GM18508 (cell line): Measurements from ENCODE around the gene CRELD2.

Source experiments
- ATAC-seq: cut with Tn5 transposase; IDR thresholded peaks from one replicate; pipeline ENCODE4 v1.9.1; 2021; ENCODE audit warnings: moderate number of reproducible peaks; ENCODE audit not compliant: insufficient read depth, unreplicated experiment

The CRELD2 gene, protein sequence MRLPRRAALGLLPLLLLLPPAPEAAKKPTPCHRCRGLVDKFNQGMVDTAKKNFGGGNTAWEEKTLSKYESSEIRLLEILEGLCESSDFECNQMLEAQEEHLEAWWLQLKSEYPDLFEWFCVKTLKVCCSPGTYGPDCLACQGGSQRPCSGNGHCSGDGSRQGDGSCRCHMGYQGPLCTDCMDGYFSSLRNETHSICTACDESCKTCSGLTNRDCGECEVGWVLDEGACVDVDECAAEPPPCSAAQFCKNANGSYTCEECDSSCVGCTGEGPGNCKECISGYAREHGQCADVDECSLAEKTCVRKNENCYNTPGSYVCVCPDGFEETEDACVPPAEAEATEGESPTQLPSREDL

DNA sequence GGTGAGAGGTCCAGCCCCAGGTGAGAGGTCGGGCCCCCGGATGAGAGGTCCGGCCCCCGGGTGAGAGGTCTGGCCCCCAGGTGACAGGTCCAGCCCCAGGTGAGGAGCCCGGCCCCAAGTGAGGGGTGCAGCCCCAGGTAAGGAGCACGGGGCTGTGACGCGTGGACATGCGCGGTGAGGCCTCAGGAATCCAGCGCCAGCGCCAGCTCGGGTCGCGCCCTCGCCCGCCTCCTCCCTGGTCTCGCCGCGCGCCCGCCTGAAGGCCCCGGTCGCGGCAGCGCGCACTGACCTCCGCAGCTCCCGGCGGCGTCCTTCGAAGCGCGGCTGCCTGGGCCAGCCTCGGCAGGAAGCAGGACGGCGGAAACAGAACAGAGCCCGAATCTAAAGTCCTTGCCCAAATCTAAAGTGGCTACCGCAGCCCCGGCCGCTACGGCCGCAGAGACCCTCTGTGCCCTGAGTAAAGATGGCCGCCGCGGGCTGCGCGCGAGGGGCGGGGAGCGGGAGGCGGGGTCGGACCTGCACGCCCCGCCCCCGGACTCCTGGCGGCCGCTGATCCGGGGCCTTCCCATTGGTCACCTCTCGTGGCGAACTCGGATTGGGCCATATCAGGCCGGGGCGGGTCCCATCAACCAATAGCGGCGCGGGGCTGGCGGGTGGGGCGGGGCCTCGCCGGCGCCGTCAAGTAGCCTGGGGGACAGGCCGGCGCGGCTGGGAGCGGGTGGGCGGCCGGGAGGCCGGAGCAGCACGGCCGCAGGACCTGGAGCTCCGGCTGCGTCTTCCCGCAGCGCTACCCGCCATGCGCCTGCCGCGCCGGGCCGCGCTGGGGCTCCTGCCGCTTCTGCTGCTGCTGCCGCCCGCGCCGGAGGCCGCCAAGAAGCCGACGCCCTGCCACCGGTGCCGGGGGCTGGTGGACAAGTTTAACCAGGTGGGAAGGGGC is at the start of gene CRELD2, which contains the start of gene ALG12:
CRELD2 (plus strand) TSS at position 661 of the 937 bp plus-strand sequence; CDS start at position 797, 136 bp downstream.
ALG12 (minus strand) TSS at position 465 of the 937 bp plus-strand sequence. CDS start 4,673 bp downstream, outside the sequence.
- ATAC-seq: peak; percentile 55

DNA sequence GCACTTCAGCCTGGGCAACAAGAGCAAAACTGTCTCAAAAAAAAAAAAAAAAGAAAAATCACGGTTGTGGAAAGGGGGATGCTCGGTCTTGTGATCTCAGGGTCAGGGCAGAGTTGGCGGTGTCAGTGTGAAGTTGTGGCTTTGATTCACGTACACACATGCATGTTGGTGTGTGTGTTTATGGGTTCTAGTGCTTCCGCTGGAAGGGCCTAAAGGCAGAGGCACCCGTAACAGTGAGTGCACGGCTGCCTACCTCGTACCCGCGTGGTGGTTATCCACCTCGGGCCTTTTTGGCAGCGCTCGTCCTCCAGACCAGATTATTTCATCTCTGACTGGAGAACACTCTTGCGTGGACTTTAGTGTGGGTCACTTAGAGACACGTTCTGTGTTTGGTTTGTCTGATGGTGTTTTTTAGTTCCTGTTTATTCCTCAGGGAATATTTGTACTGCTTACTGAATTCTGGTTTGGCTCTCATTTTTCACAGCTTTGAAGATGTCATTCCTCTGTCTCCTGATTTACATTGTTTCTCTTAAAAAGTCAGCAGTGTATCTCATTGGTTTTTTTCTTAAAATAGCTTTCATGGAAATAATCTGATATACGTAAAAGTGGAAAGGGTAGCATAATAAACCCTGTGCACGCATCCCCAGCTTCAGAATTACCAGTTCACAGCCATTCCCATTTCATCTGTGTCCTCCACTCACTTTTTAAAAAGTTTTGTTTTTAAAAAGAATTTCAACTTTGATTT is 49.2 kb upstream of the CRELD2 start:
- ATAC-seq: no peak

DNA sequence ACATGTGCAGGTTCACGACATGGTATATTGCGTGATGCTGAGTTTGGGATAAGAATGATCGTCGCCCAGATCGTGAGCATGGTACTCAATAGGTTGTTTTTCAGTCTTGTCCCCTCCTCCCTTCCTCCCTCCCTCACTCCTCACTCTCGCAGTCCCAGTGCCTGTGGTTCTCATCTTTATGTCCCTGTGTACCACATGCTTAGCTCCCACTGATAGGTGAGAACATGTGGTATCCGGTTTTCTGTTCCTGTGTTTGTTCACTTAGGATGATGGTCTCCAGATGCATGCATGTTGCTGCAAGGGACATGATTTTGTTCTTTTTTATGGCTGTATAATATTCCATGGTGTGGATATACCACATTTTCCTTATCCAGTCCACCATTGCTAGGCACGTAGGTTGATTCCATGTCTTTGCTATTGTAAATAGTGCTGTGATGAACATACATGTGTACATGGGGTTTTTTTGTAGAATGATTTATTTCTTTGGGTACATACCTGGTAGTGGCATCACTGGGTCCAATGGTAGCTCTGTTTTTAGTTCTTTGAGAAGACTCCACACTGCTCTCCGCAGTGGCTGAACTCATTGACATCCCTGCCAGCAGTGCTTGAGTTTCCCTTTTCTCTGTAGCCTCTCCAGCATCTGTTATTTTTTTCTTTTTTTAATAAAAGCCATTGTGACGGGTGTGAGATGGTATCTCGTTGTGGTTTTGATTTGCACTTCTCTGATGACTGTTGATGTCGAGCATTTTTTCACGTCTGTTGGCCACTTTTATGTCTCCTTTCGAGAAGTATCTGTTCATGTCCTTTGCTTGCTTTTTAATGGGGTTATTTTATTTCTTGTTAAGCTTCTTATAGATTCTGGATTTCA is 48.4 kb upstream of the CRELD2 start:
- ATAC-seq: no peak

DNA sequence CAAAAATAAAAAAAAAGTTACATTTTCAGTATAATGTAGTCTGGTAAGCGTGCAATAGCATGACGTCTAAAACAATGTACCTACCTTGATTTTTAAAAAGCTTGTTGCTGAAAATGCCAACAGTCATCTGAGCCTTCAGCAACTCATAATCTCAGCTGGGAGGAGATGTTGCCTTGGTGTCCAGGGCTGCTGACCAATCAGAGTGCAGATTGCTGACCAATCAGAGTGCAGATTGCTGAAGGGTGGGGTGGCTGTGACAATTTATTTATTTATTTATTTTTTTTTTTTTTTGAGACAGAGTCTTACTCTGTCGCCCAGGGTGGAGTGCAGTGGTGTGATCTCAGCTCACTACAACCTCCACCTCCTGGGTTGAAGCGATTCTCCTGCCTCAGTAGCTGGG is 47.0 kb upstream of the CRELD2 start:
- no peak for ATAC-seq

DNA sequence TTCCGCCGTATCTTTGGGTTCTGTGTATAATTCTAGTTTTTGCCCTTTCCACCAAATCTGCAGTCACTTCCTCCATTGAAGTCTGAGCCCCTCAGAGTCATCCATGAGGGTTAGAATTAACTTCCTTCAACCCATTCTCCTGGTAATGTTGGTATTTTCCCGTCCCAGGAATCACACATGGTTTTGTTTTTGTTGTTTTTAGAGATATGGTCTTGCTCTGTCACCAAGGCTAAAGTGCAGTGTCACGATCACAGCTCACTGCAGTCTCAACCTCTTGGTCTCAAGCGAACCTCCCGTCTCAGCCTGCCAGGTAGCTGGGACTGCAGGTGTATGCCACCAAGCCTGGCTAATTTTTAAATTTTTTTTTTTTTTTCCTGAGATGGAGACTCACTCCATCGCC is 46.1 kb upstream of the CRELD2 start:
- no peak for ATAC-seq

DNA sequence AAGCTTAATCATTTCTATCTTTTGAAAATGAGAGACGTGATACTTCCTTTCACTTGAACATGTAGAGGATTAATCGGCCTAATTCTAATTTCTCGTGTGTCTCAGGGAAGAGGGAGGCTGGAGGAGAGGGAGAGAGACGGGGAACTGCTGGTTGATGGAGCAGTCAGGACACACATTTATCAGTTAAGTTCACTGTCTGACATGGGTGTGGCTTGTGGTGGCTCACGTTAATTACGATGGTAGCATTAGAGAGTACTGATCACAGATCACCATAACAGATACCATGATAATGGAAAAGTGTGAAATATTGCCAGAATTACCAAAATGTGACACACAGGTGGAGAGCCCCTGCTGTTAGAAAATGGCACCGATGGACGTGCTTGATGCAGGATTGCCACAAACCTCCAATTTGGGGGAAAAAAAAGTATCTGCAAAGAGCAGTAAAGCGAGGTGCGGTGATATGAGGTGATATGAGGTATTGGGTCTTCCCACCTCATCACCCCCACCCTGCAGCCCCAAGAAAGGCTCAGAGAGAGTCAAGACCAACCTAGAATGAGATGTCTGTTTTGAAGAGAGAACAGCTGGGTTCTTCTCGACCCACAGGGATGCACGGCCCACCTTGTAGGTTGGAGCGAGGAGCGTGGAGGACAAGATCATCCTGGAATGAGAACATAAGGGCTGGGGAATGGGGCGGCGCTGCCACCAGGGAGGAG is 45.0 kb upstream of the CRELD2 start:
- ATAC-seq: no peak

DNA sequence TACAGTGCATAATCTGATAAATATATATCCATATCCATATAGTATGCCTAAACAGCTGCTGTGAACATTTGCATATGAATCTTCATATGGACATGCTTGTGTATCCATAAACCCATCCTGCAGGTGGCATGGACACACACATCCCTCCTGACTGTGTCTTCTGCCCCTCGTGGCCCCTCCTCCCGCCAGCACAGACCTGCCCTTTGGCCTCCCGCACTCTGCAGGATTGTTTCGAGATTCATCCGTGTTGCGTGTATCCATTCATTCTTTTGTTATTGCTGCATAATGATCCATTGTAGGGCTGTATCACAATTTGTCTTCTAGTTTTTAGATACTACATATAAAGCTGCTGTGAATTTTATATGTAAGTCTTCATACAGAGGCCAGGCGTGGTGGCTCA is 40.8 kb upstream of the CRELD2 start:
- no peak for ATAC-seq

DNA sequence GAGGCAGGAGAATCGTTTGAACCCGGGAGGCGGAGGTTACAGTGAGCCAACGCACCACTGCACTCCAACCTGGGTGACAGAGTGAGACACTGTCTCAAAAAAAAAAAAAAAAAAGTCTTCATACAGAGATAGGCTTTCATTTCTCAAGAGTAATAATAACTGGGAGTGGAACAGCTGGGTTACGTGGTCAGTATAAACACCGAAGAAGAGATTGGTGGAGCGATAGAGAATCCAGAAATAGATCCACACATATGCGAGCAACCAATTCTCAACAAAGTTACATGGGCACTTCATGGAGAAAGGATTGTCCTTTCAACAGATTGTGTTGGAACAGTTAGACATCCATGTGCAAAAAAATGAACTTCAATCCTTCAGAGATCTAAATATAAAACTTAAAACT is 40.2 kb upstream of the CRELD2 start:
- ATAC-seq: no peak

DNA sequence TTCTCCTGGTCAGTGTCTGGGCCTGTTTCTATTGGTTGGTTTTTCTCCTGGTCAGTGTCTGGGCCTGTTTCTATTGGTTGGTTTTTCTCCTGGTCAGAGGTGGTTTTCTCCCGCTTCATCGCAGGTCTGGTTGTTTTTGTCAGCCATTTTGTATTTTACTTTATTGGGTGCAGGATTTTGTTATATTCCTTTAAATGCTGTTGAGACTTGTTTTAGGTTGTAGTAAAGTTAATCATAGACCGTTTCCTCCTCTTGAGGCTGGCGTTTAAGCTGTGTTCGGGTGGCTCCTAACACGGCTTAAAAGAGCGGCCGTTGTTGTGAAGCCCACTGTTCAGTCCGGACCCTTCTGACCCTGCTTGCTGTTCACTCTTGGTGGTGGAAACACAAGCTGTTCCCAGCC is 38.6 kb upstream of the CRELD2 start:
- no peak for ATAC-seq

DNA sequence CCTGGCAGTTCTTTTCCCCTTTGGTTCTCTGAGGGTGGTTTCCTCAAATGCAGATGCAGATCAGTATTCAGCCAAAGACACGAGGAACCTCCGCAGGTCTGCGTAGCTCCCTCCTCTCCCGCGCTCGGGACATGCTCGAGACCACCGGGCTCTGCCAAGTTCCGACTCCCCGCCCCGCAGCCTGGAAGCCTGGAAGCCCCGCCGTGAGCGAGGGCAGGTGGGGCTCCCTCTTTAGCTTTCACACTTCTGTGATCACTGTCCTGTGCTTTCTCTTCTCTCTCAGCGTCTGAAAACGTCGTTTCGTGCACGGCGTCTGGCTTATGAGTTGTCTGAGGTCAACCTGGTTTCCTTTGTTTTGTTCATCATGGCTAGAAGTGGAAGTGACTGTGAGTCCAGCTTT is 38.2 kb upstream of the CRELD2 start:
- no peak for ATAC-seq

DNA sequence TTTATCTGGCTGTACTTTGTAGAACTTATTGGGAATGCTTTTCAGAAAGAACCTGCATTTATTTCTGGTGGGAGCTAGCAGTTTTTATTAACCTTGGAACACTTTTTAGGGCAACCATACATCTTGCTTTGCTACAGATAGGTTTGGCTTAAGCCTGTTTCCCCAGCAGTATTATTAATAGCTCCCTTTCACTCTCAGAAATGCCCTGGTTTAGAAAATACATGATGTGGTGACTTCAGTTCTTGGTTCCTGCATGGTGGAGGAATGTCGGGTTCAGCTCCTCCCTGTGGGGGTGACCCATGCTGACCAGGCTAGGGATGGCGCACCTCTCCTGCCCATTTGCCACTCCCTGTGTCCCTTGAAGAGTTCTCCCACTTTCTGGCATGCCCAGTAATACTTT is 36.6 kb upstream of the CRELD2 start:
- no peak for ATAC-seq

DNA sequence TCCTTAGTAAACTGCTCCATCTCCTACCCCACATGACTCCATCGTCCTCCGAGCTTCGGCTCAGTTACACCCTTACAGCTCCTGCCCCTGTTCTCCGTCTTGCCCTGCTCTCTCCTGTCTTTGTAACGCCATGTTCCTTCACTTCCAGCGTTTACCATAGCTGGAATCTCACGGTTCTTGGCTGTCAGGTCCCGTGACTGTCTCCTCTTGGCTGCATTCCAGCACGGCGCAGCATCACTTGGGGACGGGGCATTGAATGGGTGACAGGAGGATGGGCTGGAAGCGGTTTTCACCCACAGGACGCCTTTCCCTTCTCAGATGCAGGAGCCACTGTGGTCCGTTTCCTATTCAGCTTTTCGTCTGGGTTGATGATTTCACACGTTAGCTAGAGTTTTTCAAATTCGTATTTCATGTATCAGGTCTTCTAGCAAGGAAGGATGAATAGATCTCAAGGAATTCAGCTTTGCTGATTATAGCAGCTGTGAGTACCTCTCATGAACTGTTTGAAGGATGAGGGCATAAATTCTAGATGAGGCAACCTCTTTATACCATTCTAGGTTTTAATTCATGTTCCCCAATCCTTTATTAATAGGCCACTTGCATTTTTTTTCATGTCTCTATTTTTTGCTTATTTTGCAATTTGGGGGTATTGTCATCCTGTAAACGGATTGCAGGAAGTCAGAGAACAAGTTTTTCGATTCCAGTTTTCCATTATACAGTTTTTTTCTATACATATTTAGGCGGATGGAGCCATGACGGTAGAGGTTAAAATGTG is 35.7 kb upstream of the CRELD2 start:
- ATAC-seq: no peak

DNA sequence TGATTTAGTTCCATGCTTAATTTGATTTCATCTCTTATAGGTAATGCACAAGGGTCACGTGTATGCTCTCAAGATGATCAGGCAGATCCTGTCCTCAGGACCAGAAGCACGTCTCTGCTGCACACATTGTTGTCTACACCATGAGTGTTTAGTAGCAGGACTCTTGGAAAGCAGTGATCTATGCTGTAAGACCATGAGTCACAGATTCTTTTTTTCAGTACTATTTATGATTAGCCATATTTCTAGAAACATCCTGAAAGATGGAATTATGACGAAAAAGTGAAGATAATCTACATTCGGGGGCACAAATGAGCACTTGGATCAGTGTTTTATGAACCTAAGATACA is 35.2 kb upstream of the CRELD2 start:
- ATAC-seq: no peak

DNA sequence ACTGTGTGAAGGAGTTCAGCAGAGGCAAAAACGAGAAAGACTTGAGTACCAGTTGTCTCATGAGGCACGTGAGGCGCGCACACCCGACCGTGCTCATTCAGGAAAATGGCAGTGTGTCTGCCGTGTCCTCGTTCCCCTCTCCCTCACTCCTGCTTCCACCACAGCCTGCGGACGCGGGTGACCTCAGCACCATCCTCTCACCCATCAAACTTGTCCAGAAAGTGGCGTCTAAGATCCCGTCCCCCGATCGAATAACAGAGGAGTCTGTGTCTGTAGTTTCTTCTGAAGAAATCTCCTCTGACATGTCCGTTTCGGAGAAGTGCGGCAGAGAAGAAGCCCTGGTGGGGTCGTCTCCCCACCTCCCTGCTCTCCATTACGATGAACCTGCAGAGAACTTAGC is 34.4 kb upstream of the CRELD2 start:
- ATAC-seq: no peak

DNA sequence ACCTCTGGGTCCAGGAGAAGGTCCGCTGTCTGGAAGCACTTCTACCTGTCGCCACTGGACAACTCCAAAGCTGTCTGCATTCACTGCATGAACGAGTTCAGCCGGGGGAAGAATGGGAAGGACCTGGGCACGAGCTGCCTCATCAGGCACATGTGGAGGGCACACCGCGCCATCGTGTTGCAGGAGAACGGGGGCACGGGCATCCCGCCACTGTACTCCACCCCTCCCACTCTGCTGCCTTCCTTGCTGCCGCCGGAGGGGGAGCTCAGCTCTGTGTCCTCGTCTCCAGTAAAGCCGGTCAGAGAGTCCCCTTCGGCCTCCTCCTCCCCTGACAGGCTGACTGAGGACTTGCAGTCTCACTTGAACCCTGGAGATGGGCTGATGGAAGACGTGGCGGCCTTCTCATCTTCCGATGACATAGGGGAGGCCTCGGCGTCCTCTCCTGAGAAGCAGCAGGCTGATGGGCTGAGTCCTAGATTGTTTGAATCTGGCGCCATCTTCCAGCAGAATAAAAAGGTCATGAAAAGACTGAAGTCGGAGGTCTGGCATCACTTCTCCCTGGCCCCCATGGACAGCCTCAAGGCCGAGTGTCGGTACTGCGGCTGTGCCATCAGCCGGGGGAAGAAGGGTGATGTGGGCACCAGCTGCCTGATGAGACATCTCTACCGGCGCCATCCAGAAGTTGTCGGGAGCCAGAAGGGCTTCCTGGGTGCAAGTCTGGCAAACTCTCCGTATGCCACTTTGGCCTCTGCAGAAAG is 33.8 kb upstream of the CRELD2 start:
- ATAC-seq: no peak

DNA sequence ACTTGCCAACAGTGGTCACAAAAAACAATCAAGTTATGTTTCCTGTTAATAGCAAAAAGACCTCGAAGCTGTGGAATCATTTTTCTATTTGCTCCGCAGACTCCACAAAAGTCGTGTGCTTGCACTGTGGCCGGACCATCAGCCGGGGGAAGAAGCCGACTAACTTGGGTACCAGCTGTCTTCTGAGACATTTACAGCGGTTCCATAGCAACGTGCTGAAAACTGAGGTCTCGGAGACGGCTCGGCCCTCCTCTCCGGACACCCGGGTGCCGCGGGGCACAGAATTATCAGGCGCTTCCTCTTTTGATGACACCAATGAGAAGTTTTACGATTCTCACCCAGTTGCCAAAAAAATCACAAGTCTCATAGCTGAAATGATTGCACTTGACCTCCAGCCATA is 33.2 kb upstream of the CRELD2 start:
- ATAC-seq: no peak

DNA sequence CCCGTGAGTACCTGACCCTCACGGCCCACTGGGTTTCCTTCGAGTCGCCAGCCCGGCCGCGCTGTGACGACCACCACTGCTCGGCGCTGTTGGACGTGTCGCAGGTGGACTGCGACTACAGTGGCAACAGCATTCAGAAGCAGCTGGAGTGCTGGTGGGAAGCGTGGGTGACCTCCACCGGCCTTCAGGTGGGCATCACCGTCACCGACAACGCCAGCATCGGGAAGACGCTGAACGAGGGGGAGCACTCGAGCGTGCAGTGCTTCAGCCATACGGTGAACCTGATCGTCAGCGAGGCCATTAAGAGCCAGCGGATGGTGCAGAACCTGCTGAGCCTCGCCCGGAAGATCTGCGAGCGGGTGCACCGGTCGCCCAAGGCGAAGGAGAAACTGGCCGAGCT is 32.6 kb upstream of the CRELD2 start:
- no peak for ATAC-seq
